ENCODE results near the gene HMGXB4.

HMGXB4 gene

GRCh38 chr22:35311551-35311999 is 54.3 kb downstream of the HMGXB4 start:
- Histone ChIP-seq H3K36me3 (ENCODE audit: insufficient read depth, insufficient read length, low read length) (no peaks in the 10 kb centered on the region), H3K9ac (ENCODE audit: insufficient read length, low read depth) (no peak overlapping the region), H3K4me1 (ENCODE audit: insufficient read depth, insufficient read length) (peaks cover 7% of the 10 kb centered on the region), H3K27me3 (ENCODE audit: insufficient read depth, insufficient read length) (no peaks in the 10 kb centered on the region), H3K9me3 (ENCODE audit: insufficient read depth, low read length) (no peaks in the 10 kb centered on the region), H3K4me3 (ENCODE audit: insufficient read length, low read depth) (no peak overlapping the region)
- DNase-seq (ENCODE audit: low read depth, low spot score), result no peak
- TF ChIP-seq YY1 (IDR thresholded peaks at IDR 0.05; ENCODE audit: insufficient read depth, insufficient read length) (no peak), ZNF274 (IDR thresholded peaks at IDR 0.05; ENCODE audit: low read depth, low read length) (no peak)

GRCh38 chr22:35312198-35313059 is 55.1 kb downstream of the HMGXB4 start:
- H3K4me1 ChIP-seq (ENCODE audit: insufficient read depth, insufficient read length), result peaks cover 7% of the 10 kb centered on the region
- H3K4me3 ChIP-seq (ENCODE audit: insufficient read length, low read depth), result no peak overlapping the region
- no peak overlapping the region for H3K9ac ChIP-seq (ENCODE audit: insufficient read length, low read depth)
- no peaks in the 10 kb centered on the region for H3K9me3 ChIP-seq (ENCODE audit: insufficient read depth, low read length)
- DNase-seq (ENCODE audit: low read depth, low spot score), result no peak
- no peaks in the 10 kb centered on the region for H3K36me3 ChIP-seq (ENCODE audit: insufficient read depth, insufficient read length, low read length)
- TF ChIP-seq ZNF274 (IDR thresholded peaks at IDR 0.05; ENCODE audit: low read depth, low read length), result no peak
- H3K27me3 ChIP-seq (ENCODE audit: insufficient read depth, insufficient read length), result no peaks in the 10 kb centered on the region

- Histone ChIP-seq H3K4me3 (ENCODE audit: insufficient read length, low read depth) (no peak overlapping the region), H3K9me3 (ENCODE audit: insufficient read depth, low read length) (no peaks in the 10 kb centered on the region), H3K9ac (ENCODE audit: insufficient read length, low read depth) (no peak overlapping the region), H3K4me1 (ENCODE audit: insufficient read depth, insufficient read length) (peaks cover 7% of the 10 kb centered on the region), H3K27me3 (ENCODE audit: insufficient read depth, insufficient read length) (no peaks in the 10 kb centered on the region), H3K36me3 (ENCODE audit: insufficient read depth, insufficient read length, low read length) (peaks cover 7% of the 10 kb centered on the region)
- no peak for TF ChIP-seq SUZ12 (IDR thresholded peaks at IDR 0.05; ENCODE audit: extremely low read depth, insufficient read depth, insufficient read length)
- TF ChIP-seq YY1 (IDR thresholded peaks at IDR 0.05; ENCODE audit: insufficient read depth, insufficient read length), result no peak
- no peak for TF ChIP-seq ZNF274 (IDR thresholded peaks at IDR 0.05; ENCODE audit: low read depth, low read length)
- no peak for DNase-seq (ENCODE audit: low read depth, low spot score)
These were observed 56.2 kb downstream of the HMGXB4 start for GRCh38 chr22:35313311-35314121.

- Histone ChIP-seq H3K27me3 (ENCODE audit: insufficient read depth, insufficient read length) (no peaks in the 10 kb centered on the region), H3K36me3 (ENCODE audit: insufficient read depth, insufficient read length, low read length) (peaks cover 15% of the 10 kb centered on the region), H3K9ac (ENCODE audit: insufficient read length, low read depth) (no peak overlapping the region), H3K4me1 (ENCODE audit: insufficient read depth, insufficient read length) (peaks cover 7% of the 10 kb centered on the region), H3K4me3 (ENCODE audit: insufficient read length, low read depth) (no peak overlapping the region), H3K9me3 (ENCODE audit: insufficient read depth, low read length) (no peaks in the 10 kb centered on the region)
- DNase-seq (ENCODE audit: low read depth, low spot score), result no peak
- TF ChIP-seq SUZ12 (IDR thresholded peaks at IDR 0.05; ENCODE audit: extremely low read depth, insufficient read depth, insufficient read length), result no peak
- no peak for TF ChIP-seq YY1 (IDR thresholded peaks at IDR 0.05; ENCODE audit: insufficient read depth, insufficient read length)
- no peak for TF ChIP-seq ZNF274 (IDR thresholded peaks at IDR 0.05; ENCODE audit: low read depth, low read length)
These were observed 57.1 kb downstream of the HMGXB4 start for GRCh38 chr22:35314161-35314942.

- Histone ChIP-seq H3K4me1 (ENCODE audit: insufficient read depth, insufficient read length) (peaks cover 7% of the 10 kb centered on the region), H3K36me3 (ENCODE audit: insufficient read depth, insufficient read length, low read length) (peaks cover 20% of the 10 kb centered on the region), H3K9me3 (ENCODE audit: insufficient read depth, low read length) (no peaks in the 10 kb centered on the region), H3K27me3 (ENCODE audit: insufficient read depth, insufficient read length) (no peaks in the 10 kb centered on the region), H3K4me3 (ENCODE audit: insufficient read length, low read depth) (no peak overlapping the region), H3K9ac (ENCODE audit: insufficient read length, low read depth) (no peak overlapping the region)
- TF ChIP-seq YY1 (IDR thresholded peaks at IDR 0.05; ENCODE audit: insufficient read depth, insufficient read length) (no peak), ZNF274 (IDR thresholded peaks at IDR 0.05; ENCODE audit: low read depth, low read length) (no peak), SUZ12 (IDR thresholded peaks at IDR 0.05; ENCODE audit: extremely low read depth, insufficient read depth, insufficient read length) (no peak)
- DNase-seq (ENCODE audit: low read depth, low spot score), result no peak
These were observed 58.0 kb downstream of the HMGXB4 start for GRCh38 chr22:35315141-35315854.

- no peaks in the 10 kb centered on the region for H3K9me3 ChIP-seq (ENCODE audit: insufficient read depth, low read length)
- H3K4me3 ChIP-seq (ENCODE audit: insufficient read length, low read depth), result no peak overlapping the region
- TF ChIP-seq YY1 (IDR thresholded peaks at IDR 0.05; ENCODE audit: insufficient read depth, insufficient read length), result no peak
- no peak for TF ChIP-seq SUZ12 (IDR thresholded peaks at IDR 0.05; ENCODE audit: extremely low read depth, insufficient read depth, insufficient read length)
- TF ChIP-seq ZNF274 (IDR thresholded peaks at IDR 0.05; ENCODE audit: low read depth, low read length), result no peak
- no peaks in the 10 kb centered on the region for H3K27me3 ChIP-seq (ENCODE audit: insufficient read depth, insufficient read length)
- peaks cover 3% of the 10 kb centered on the region for H3K4me1 ChIP-seq (ENCODE audit: insufficient read depth, insufficient read length)
- no peak overlapping the region for H3K9ac ChIP-seq (ENCODE audit: insufficient read length, low read depth)
- no peak for DNase-seq (ENCODE audit: low read depth, low spot score)
- peaks cover 20% of the 10 kb centered on the region for H3K36me3 ChIP-seq (ENCODE audit: insufficient read depth, insufficient read length, low read length)
These were observed 58.8 kb downstream of the HMGXB4 start for GRCh38 chr22:35315855-35316745.
